IPS DF 4.7 (cell line): ENCODE data around the gene KRTAP12-3.
"Not testable (repeated sequence)": the region's sequence is repeated elsewhere in the genome, so short reads cannot be mapped to it uniquely, and the experiment has no call there.

Experiments used
- DNase-seq: peaks from one replicate; pipeline ENCODE4 v3.0.0-alpha.2; 2013; ENCODE audit warnings: low spot score; ENCODE audit errors: extremely low read depth

The KRTAP12-3 gene

GRCh38 chr21:44684077-44684476, 26.3 kb downstream of the KRTAP12-3 start:
- DNase-seq: no peak

- no peak for DNase-seq
Observed at GRCh38 chr21:44684483-44684882, 26.8 kb downstream of the KRTAP12-3 start.

DNA sequence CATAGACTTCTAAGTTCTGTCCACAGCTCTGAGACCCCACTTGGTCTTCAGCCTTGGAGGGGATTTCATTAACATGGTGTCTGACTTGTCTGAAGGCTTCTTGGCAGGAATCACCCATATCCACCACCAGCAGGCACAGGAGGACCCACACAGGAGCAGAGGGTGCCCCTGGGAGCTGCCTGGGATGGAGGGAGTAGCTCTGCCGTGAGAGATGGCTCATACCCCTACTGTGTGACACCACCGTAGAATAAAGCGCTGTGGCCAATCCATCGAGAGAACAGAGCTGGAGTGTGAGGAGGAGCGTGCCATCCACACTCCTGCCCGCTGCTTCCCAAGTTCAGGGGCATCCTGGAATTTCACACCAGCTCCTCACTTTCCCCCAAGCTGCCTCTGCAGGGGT, 27.3 kb downstream of the KRTAP12-3 start:
- DNase-seq: not testable (repeated sequence)

DNA sequence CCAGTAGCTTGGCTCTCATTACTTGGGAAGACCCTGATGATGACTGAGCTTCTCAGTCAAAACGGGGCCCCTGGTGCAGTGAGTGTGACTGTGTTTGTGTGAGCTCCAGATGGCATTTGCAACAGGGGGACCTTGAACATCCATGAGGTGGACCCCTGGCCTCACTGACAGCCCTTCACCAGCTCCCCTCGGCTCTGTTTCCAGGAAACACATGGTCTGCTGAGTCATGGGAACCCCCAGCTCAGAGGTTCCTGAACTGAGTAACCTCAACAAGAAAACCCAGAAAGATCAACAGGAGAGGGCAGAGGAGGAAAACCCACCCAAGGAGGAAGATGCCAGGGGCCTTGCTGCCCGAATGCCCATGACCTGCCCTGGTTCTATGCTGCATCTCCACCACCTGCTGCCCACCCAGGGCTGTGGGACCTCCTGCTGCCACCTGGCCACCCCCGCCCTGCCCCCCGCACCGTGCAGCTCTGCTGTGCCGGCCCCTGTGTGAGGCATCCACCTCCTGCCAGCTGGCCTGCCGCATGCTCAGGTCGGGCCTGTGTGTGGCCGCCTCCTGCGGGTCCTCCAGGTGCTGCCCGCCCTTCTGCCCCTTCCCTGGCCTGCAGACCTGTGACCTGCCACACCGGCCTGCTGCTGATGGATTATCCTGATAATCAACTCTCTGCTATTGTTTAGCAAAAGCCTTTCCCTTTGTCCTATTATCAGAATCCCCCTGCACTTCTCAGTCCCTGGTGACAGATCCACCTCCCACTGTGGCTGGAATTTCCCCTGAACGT, 28.5 kb downstream of the KRTAP12-3 start:
- no peak for DNase-seq

DNA sequence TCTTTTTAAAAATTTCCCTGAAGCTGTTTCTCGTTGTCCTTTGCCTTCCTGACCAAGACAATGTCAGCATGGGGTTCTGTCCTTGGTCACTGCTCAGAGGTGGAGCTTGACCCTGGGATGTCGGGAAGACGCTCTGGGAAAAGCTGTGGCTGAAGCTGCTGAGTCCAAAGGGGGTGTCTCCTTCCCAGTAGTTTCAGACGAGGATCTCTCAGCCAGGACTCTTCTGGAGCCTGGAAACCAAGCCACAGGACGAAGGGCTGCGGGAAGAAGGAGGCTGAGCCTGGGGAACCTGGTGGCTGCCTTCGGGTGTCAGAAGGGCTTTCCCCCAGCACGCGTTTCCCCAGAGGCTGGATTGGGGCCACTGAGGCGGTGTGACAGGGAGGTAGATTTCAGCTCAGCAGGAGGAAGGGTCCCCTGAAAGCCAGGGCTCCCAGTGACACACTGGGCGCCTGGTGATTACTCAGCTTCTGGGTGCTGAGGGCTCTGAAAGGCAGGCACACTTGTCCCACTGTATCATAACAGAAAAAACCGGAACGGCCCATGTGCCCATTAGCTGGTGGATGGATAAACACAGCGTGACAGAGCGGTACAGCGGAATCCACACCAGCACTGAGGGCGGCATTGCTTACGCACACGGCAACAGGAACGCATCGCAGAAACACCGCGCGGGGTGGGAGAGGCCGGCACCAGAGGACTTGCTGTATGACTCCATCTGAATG, 29.3 kb downstream of the KRTAP12-3 start:
- no peak for DNase-seq

- no peak for DNase-seq
Observed at GRCh38 chr21:44687671-44688070, 29.9 kb downstream of the KRTAP12-3 start.

DNA sequence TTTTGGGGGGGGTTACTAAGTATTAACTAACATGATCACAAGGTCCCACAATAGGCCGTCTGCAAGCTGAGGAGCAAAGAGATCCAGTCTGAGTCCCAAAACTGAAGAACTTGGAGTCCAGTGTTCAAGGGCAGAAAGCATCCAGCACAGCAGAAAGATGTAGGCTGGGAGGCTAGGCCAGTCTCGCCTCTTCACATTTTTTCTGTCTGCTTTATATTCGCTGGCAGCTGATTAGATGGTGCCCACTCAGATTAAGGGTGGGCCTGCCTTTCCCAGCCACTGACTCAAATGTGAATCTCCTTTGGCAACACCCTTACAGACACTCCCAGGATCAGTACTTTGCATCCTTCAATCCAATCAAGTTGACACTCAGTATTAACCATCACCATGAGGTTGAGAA, 32.0 kb downstream of the KRTAP12-3 start:
- DNase-seq: not testable (repeated sequence)

DNA sequence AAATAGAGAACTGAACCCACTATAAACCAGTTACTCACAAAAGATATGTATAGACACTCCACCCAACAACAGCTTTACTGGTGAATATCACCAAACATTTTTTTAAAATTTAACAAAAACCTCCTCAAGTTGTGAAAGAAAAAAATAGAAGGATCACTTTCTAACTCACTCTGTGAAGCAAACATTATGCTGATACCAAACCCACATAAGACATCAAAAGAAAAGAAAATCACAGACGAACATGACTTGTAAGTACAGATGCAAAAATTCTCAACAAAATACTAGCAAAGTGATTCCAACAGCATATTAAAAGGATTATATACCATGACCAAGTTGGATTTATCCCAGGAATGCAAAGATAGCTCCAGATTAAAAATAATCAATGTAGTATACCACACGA, 34.0 kb downstream of the KRTAP12-3 start:
- DNase-seq: no peak

DNA sequence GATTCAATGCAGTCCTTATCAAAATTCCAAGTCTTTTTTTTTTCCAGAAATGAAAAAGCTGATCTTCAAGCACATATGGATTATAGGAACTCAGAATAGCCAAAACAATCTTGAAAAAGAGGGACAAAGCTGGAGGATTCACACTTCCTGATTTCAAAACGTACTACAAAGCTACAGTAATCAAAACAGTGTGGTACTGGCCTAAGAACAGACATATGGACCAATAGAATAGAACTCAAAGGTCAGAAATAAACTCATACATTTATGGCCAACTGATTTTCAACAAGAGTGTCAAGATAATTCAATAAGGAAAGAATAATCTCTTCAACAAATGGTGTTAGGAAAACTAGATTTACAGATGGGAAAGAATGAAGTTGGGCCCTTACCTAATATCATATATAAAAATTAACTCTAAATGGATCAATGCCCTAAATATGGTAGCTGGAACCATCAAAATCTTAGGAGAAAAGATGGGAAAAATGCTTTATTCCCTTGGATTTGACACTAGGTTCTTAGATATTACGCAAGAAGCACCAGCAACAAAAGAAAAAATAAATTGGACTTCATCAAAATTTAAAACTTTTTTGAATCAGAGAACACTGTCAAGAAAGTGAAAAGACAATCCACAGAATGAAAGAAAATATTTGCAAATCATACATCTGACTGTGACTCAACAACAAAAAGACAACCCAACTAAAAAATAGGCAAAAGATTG, 35.2 kb downstream of the KRTAP12-3 start:
- DNase-seq: no peak

GRCh38 chr21:44694776-44695175, 37.0 kb downstream of the KRTAP12-3 start:
- no peak for DNase-seq

- no peak for DNase-seq
Observed at GRCh38 chr21:44695184-44695583, 37.5 kb downstream of the KRTAP12-3 start.

GRCh38 chr21:44695641-44696040, 37.9 kb downstream of the KRTAP12-3 start:
- no peak for DNase-seq

GRCh38 chr21:44696572-44696971, 38.8 kb downstream of the KRTAP12-3 start:
- no peak for DNase-seq

DNA sequence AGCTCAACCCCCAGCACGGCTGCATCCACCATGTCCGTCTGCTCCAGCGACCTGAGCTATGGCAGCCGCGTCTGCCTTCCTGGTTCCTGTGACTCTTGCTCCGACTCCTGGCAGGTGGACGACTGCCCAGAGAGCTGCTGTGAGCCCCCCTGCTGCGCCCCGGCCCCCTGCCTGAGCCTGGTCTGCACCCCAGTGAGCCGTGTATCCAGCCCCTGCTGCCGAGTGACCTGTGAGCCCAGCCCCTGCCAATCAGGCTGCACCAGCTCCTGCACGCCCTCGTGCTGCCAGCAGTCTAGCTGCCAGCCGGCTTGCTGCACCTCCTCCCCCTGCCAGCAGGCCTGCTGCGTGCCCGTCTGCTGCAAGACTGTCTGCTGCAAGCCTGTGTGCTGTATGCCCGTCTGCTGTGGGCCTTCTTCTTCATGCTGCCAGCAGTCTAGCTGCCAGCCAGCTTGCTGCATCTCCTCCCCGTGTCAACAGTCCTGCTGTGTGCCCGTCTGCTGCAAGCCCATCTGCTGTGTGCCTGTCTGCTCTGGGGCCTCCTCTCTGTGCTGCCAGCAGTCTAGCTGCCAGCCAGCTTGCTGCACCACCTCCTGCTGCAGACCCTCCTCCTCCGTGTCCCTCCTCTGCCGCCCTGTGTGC, 39.6 kb downstream of the KRTAP12-3 start, which contains the start of gene KRTAP10-12:
Gene KRTAP10-12 (plus strand): TSS at position 1 of the 639 bp plus-strand sequence. CDS start 30 bp downstream, at position 31.
- not testable (repeated sequence) for DNase-seq

DNA sequence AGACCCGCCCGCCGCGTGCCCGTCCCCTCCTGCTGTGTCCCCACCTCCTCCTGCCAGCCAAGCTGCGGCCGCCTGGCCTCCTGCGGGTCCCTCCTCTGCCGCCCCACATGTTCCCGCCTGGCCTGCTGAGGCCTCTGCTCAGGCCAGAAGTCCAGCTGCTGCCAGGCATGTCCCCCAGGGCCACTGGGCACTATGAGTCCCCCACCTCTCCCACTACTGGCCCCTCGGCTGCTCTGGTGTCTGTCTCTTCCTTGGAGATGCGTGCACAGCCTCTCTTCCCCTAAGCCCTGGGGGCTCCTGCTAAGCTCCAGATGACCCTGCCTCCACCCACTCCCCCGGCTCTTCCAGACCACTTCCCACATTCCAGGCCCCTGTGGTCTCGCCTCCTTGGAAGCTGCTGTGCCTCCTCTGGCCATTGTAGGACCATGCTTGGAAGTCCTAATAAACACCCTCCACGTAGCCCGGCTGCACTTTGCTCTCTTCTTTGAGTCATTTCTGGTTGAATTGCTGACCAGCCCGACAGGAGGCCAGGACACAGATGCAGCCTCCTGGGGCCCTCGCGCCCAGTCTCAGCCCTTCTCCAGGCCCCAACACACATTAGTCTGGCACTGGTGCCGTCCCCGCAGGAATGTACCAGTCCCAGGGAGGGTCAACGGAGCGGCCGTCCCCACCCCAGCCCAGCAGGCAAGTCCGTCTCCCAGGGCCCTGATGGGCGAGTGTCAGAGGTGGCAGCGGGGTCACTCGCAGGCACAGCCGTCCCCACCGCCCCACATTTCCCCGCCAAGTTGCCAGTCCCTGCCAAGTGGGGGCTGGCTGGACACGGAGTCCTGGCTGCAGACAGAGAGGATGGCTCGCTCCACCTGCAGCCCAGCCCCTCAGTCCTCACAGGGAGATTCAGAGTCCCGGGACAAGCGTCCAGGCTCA, 40.3 kb downstream of the KRTAP12-3 start:
- DNase-seq: no peak

DNA sequence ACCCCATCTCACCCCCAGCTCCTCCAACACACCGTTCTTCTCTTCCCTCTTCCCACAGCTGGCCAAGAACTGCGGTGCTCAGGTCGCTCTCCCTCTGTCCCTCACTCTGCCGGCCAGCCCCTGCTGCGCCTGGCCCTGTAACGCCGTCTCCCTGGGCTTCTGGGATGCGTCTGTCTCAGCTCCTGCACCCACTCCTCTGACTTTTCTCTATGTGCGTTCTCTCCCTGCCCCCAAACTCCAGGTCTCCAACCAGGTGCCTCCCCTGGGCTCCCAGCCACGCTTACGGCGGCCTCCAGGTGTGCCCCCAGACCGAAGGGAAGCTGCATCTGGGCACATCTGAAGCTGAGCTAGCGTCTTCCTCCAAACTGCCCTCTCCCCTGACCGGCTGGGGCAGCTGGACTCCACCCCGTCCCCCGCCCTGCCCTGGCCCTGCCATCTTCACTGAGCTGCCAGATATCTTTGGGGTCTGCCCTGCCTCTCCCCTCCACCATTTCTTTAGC, 41.8 kb downstream of the KRTAP12-3 start:
- DNase-seq: no peak

GRCh38 chr21:44700101-44701022, 42.6 kb downstream of the KRTAP12-3 start:
- DNase-seq: no peak

GRCh38 chr21:44701023-44701400, 43.3 kb downstream of the KRTAP12-3 start:
- no peak for DNase-seq

GRCh38 chr21:44701541-44701940, 43.8 kb downstream of the KRTAP12-3 start:
- no peak for DNase-seq
